Mammary epithelial cell (primary cell): ENCODE data around the gene CDK5R1.

Experiments
- CTCF ChIP-seq, 2 donors: IDR thresholded peaks in 1 of 2; conservative IDR thresholded peaks in 1 of 2; 2 replicates each; pipeline ENCODE4 v1.5.1; 2011 to 2012; ENCODE audit warnings: inconsistent platforms in 2 of 2, low read length in 2 of 2, mild to moderate bottlenecking in 2 of 2, control low read depth in 1 of 2, low read depth in 1 of 2; ENCODE audit not compliant: insufficient read depth in 1 of 2; ENCODE audit errors: extremely low read depth in 1 of 2
- EZH2 ChIP-seq: IDR thresholded peaks from 2 replicates; pipeline ENCODE4 v1.6.1; 2012; ENCODE audit warnings: low read length, inconsistent platforms, borderline replicate concordance

DNA sequence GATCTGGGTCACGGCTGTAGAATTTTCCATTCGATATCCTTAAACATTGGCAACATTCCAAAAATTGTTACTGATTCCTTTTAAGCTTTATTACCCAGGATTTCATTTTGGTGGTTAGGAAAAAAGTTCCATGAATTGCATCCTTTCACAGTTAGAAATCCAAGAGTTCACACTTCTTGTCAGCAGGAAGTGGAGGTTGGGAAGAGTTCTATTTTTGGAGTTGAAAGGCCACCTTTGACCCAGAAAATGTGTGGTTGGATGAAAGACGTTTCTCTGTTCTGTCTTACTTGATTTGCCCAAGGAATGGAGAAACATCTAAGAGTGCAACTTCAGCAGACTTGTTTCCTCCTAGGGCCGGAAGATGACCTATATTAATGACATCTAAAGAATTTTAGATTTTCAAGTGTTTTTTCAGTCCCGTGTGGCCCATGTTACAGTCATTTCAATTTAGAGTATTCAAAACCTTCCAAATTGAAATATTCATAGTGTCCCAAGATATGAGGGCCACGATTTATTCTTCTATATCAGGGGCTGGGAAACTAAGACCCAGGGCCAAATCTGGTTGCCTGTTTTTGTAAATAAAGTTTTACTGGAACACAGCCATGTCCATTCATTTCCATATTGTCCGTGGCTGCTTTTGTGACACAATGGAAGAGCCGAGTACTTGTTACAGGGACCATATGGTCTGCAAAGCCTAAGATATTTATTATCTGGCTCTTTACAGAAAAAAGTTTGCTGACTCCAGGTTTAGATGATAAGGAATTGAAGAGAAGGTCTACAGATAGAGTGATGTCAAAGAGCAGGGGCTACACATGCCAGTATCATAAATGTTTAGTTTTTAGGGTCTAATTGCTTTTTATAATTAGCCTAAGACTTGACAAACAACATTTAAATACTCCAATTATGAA, 50.2 kb downstream of the CDK5R1 start:
- TF ChIP-seq CTCF (conservative IDR thresholded peaks at IDR 0.05 in 1 of 2, IDR thresholded peaks at IDR 0.05 in 1 of 2; ENCODE audit: extremely low read depth in 1 of 2, insufficient read depth in 1 of 2, low read depth in 1 of 2, low read length in 2 of 2) (no peak), EZH2 (no peak)
